ENCODE measurements around the gene REEP3.

Gene REEP3

GRCh38 chr10:63670291-63670898, 149.2 kb downstream of the REEP3 start:
- DNase-seq, result no peak

- DNase-seq, result no peak
Observed at GRCh38 chr10:63671317-63671937, 150.2 kb downstream of the REEP3 start.

- DNase-seq, result no peak
Observed at GRCh38 chr10:63672491-63672890, 151.3 kb downstream of the REEP3 start.

- no peak for DNase-seq
Observed at GRCh38 chr10:63673246-63673645, 152.0 kb downstream of the REEP3 start.

- DNase-seq, result no peak
Observed at GRCh38 chr10:63673846-63674245, 152.6 kb downstream of the REEP3 start.
